Stomach (tissue), 4 donors: ENCODE measurements around the gene CDC27.

Experiments
- EP300 ChIP-seq: sonication (generic); formaldehyde crosslinking; IDR thresholded peaks from one replicate; pipeline ENCODE4 v1.6.1; 2017; ENCODE audit warnings: antibody characterized with exemption
- POLR2A ChIP-seq, 4 donors: fragments of 450-650 bp; IDR thresholded peaks; one replicate each; pipeline ENCODE4 v1.6.1; 2016; ENCODE audit warnings: antibody characterized with exemption in 4 of 4, control low read depth in 2 of 4, mild to moderate bottlenecking in 1 of 4, moderate library complexity in 1 of 4
- POLR2AphosphoS5 ChIP-seq, 3 donors: sonication (generic); formaldehyde crosslinking; IDR thresholded peaks; one replicate each; pipeline ENCODE4 v1.6.1; 2016; ENCODE audit warnings: antibody characterized with exemption in 3 of 3
- TF ChIP-seq, protein P1 (sequence below), 7 experiments: fragments of 450-650 bp in 4 of 7; fragments of 200-600 bp in 3 of 7; sonication (generic) in 3 of 7; IDR thresholded peaks; one replicate each; pipeline ENCODE4 v1.5.1; 2016 to 2019; ENCODE audit warnings: antibody characterized with exemption in 7 of 7, control low read depth in 2 of 7, mild to moderate bottlenecking in 1 of 7

DNA sequence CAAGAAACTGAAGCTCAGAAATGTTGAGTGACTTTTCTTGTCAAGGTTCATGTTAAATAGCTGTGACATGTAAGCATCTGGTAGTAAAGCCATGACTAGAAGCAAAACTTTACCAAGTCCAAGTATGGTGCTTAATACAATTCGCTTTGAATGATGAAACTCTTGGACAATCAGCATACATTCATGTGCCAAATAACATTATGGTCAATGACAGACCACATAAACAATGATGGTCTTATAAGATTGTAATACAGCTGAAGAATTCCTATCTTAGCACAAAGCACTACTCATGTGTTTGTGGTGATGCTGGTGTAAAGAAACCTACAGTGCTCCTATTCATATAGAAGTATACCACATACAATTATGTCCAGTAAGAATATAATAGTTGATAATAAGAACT is 112.9 kb downstream of the CDC27 start:
- no peak for TF ChIP-seq POLR2A (IDR thresholded peaks at IDR 0.05)
- TF ChIP-seq, protein P1, sequence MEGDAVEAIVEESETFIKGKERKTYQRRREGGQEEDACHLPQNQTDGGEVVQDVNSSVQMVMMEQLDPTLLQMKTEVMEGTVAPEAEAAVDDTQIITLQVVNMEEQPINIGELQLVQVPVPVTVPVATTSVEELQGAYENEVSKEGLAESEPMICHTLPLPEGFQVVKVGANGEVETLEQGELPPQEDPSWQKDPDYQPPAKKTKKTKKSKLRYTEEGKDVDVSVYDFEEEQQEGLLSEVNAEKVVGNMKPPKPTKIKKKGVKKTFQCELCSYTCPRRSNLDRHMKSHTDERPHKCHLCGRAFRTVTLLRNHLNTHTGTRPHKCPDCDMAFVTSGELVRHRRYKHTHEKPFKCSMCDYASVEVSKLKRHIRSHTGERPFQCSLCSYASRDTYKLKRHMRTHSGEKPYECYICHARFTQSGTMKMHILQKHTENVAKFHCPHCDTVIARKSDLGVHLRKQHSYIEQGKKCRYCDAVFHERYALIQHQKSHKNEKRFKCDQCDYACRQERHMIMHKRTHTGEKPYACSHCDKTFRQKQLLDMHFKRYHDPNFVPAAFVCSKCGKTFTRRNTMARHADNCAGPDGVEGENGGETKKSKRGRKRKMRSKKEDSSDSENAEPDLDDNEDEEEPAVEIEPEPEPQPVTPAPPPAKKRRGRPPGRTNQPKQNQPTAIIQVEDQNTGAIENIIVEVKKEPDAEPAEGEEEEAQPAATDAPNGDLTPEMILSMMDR (IDR thresholded peaks at IDR 0.05): no peak
- no peak for TF ChIP-seq POLR2AphosphoS5 (IDR thresholded peaks at IDR 0.05)
- TF ChIP-seq EP300: no peak
